A549 (cell line): Measurements from ENCODE around the gene RGPD4. TPM values are rescaled to one million over a fixed set of nuclear protein-coding genes. Genes with fewer than 3 reads are reported as not detected.

Experiments used
- ATAC-seq, 2 experiments: fragments of 200-7000 bp in 1 of 2; fragments of >200 bp in 1 of 2; cut with Nextera tagmentation in 1 of 2; cut with Tn5 transposase in 1 of 2; 3 replicates each; pipeline versions ENCODE4 v1.8.0 to v1.9.1; 2018 to 2020; ENCODE audit warnings: mild to moderate bottlenecking in 1 of 2, moderate library complexity in 1 of 2
- CTCF ChIA-PET: fragments of 300-600 bp; sonication (Branson Sonifier 250); formaldehyde crosslinking; extraction: SDS; loops from one replicate; lab custom pipeline; 2021; ENCODE audit warnings: antibody characterized with exemption, inconsistent platforms; lab: Yijun Ruan, JAX
- POLR2A ChIA-PET: fragments of 350-600 bp; formaldehyde crosslinking; extraction: SDS; loops from one replicate; lab custom pipeline; 2021; ENCODE audit warnings: antibody characterized with exemption, inconsistent platforms; lab: Yijun Ruan, JAX
- DNase-seq, 2 experiments: peaks; one replicate each; pipeline versions ENCODE4 v3.0.0 to v3.0.0-alpha.2; 2011 to 2016; ENCODE audit warnings: low read depth in 1 of 2, low spot score in 1 of 2
- FAIRE-seq: peaks from 2 replicates; lab custom pipeline; 2011; peaks lifted over from hg19 to GRCh38; lab: Jason Lieb, UNC
- H3K27ac ChIP-seq, 2 experiments: fragments of >200 bp; sonication (Bioruptor Twin); formaldehyde crosslinking; 3 replicates each; pipeline ENCODE4 v1.5.1; 2016 to 2017
- H3K4me1 ChIP-seq: fragments of >200 bp; sonication (Bioruptor Twin); formaldehyde crosslinking; 3 replicates; pipeline ENCODE4 v1.6.1; 2016
- H3K4me2 ChIP-seq: fragments of >200 bp; sonication (Bioruptor Twin); formaldehyde crosslinking; 3 replicates; pipeline ENCODE4 v1.6.1; 2016
- H3K4me3 ChIP-seq: fragments of >200 bp; sonication (Bioruptor Twin); formaldehyde crosslinking; 3 replicates; pipeline ENCODE4 v1.5.1; 2016
- H3K9me3 ChIP-seq: fragments of >200 bp; sonication (Bioruptor Twin); formaldehyde crosslinking; 3 replicates; pipeline ENCODE4 v1.6.1; 2016
- CBX2 ChIP-seq: fragments of 200-600 bp; sonication (generic); IDR thresholded peaks from 2 replicates; pipeline ENCODE4 v1.6.1; 2016; ENCODE audit warnings: low read depth, mild to moderate bottlenecking, borderline replicate concordance
- CHD2 ChIP-seq: fragments of 150-350 bp; IDR thresholded peaks from 2 replicates; pipeline ENCODE4 v1.6.1; 2014; ENCODE audit warnings: low read length; ENCODE audit not compliant: partially characterized antibody
- EHF ChIP-seq: fragments of 250-450 bp; sonication (Bioruptor Pico); IDR thresholded peaks from 2 replicates; pipeline ENCODE4 v1.5.0; 2020; ENCODE audit warnings: mild to moderate bottlenecking
- EHMT2 ChIP-seq: fragments of 200-600 bp; sonication (generic); IDR thresholded peaks from 2 replicates; pipeline ENCODE4 v1.6.1; 2016; ENCODE audit warnings: antibody characterized with exemption, low read depth, mild to moderate bottlenecking, moderate library complexity
- FOSL2 ChIP-seq, 2 experiments: fragments of 450-650 bp in 1 of 2; fragments of >200 bp in 1 of 2; sonication (Bioruptor Twin) in 1 of 2; formaldehyde crosslinking; IDR thresholded peaks; 2 replicates each; pipeline versions ENCODE4 v1.5.0 to v1.6.1; 2016 to 2020; ENCODE audit warnings: mild to moderate bottlenecking in 1 of 2, moderate library complexity in 1 of 2
- FOXS1 ChIP-seq: fragments of 250-450 bp; sonication (Bioruptor Pico); IDR thresholded peaks from 2 replicates; pipeline ENCODE4 v1.5.0; 2020; ENCODE audit warnings: mild to moderate bottlenecking, moderate library complexity
- GATA3 ChIP-seq: IDR thresholded peaks from 2 replicates; pipeline ENCODE4 v1.6.1; 2012; ENCODE audit warnings: borderline replicate concordance
- HDAC2 ChIP-seq: fragments of 200-600 bp; sonication (generic); IDR thresholded peaks from 2 replicates; pipeline ENCODE4 v1.6.1; 2016
- HOXA7 ChIP-seq: fragments of 250-450 bp; sonication (Bioruptor Pico); IDR thresholded peaks from 2 replicates; pipeline ENCODE4 v1.5.0; 2020; ENCODE audit warnings: mild to moderate bottlenecking, moderate library complexity
- JUN ChIP-seq, 2 experiments: fragments of >200 bp; sonication (Bioruptor Twin); formaldehyde crosslinking; IDR thresholded peaks; 2 replicates in 1 of 2; 3 replicates in 1 of 2; pipeline ENCODE4 v1.6.1; 2016 to 2017
- JUNB ChIP-seq: fragments of >200 bp; sonication (Bioruptor Twin); formaldehyde crosslinking; IDR thresholded peaks from 2 replicates; pipeline ENCODE4 v1.6.1; 2016
- KDM1A ChIP-seq: fragments of 200-600 bp; sonication (generic); IDR thresholded peaks from 2 replicates; pipeline ENCODE4 v1.6.1; 2016; ENCODE audit warnings: low read depth, mild to moderate bottlenecking
- KDM5A ChIP-seq: fragments of 200-600 bp; sonication (generic); IDR thresholded peaks from 2 replicates; pipeline ENCODE4 v1.6.1; 2016; ENCODE audit warnings: antibody characterized with exemption, mild to moderate bottlenecking
- MAX ChIP-seq: IDR thresholded peaks from 2 replicates; pipeline ENCODE4 v1.6.1; 2012
- NFE2L2 ChIP-seq: fragments of 150-350 bp; conservative IDR thresholded peaks from 2 replicates; pipeline ENCODE4 v1.6.1; 2014; ENCODE audit warnings: low read length
- NR3C1 ChIP-seq: fragments of >200 bp; sonication (Bioruptor Twin); formaldehyde crosslinking; IDR thresholded peaks from 3 replicates; pipeline ENCODE4 v1.6.1; 2017
- POLR2A ChIP-seq: IDR thresholded peaks from 2 replicates; pipeline ENCODE4 v1.6.1; 2012; ENCODE audit warnings: mild to moderate bottlenecking, low read length
- POLR2AphosphoS2 ChIP-seq: conservative IDR thresholded peaks from 2 replicates; pipeline ENCODE4 v1.6.1; 2012; ENCODE audit warnings: low read length, improper control_type of control experiment, inconsistent platforms
- RFX5 ChIP-seq: fragments of 450-650 bp; IDR thresholded peaks from 2 replicates; pipeline ENCODE4 v1.7.1; 2014; ENCODE audit warnings: antibody characterized with exemption, mild to moderate bottlenecking, moderate library complexity
- SMC3 ChIP-seq: fragments of >200 bp; sonication (Bioruptor Twin); formaldehyde crosslinking; IDR thresholded peaks from 3 replicates; pipeline ENCODE4 v1.6.1; 2018; ENCODE audit warnings: inconsistent platforms
- SREBF2 ChIP-seq: fragments of 450-650 bp; IDR thresholded peaks from 2 replicates; pipeline ENCODE4 v1.6.1; 2014; ENCODE audit warnings: mild to moderate bottlenecking, moderate library complexity
- ZC3H11A ChIP-seq: fragments of 450-650 bp; IDR thresholded peaks from 2 replicates; pipeline ENCODE4 v1.6.1; 2014; ENCODE audit warnings: antibody characterized with exemption, mild to moderate bottlenecking
- ZNF302 ChIP-seq: fragments of 250-450 bp; sonication (Bioruptor Pico); IDR thresholded peaks from 2 replicates; pipeline ENCODE4 v1.9.0; 2021; ENCODE audit warnings: inconsistent platforms, mild to moderate bottlenecking, moderate library complexity
- WGBS: methylation state at CpG from one replicate; pipeline ENCODE4 v1.1.6; 2017; ENCODE audit errors: missing lambda C conversion rate; 5-methylcytosine and 5-hydroxymethylcytosine counted together
- polyA plus RNA-seq, 4 experiments: library from polyadenylated mRNA; depleted of rRNA in 3 of 4; stranded (reverse); fragments of >200 nt; fragmentation: RNase III in 1 of 4; extraction: RNeasy Plus Mini Kit Qiagen cat#74134 plus additional on column Dnase treatment in 1 of 4; gene quantifications; 2 replicates in 3 of 4; 3 replicates in 1 of 4; pipeline ENCODE4 v1.2.3, GENCODE V29; 2011 to 2017
- TF ChIP-seq, protein P1 (sequence below): fragments of 250-450 bp; sonication (Bioruptor Pico); IDR thresholded peaks from 2 replicates; pipeline ENCODE4 v1.5.0; 2020; ENCODE audit warnings: low read depth, mild to moderate bottlenecking, moderate library complexity
- TF ChIP-seq, protein P2 (sequence below): fragments of >200 bp; sonication (Bioruptor Twin); formaldehyde crosslinking; IDR thresholded peaks from 3 replicates; pipeline ENCODE4 v1.6.1; 2016
- TF ChIP-seq, protein P3 (sequence below): fragments of >200 bp; sonication (Bioruptor Twin); formaldehyde crosslinking; IDR thresholded peaks from 2 replicates; pipeline ENCODE4 v1.6.1; 2016

Gene RGPD4
- polyA plus RNA-seq, 2 of the 4 experiments (the other 2 are of a cell fraction), result 0.01 to 0.09 TPM

- H3K27ac ChIP-seq, result no peak overlapping the region
- H3K4me2 ChIP-seq, result no peak overlapping the region
- ChIA-PET CTCF (interaction anchor here (1.1 kb wide), 1 partner anchor 11 kb away, joined by 4 read pairs; no protein-coding TSS in a partner anchor), POLR2A (interaction anchor here (0.6 kb wide), 1 partner anchor 1187 kb away, joined by 4 read pairs; no protein-coding TSS in a partner anchor)
- TF ChIP-seq, protein P1, sequence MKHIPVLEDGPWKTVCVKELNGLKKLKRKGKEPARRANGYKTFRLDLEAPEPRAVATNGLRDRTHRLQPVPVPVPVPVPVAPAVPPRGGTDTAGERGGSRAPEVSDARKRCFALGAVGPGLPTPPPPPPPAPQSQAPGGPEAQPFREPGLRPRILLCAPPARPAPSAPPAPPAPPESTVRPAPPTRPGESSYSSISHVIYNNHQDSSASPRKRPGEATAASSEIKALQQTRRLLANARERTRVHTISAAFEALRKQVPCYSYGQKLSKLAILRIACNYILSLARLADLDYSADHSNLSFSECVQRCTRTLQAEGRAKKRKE (CRISPR knock-in tag), result no peak
- TF ChIP-seq, protein P2, sequence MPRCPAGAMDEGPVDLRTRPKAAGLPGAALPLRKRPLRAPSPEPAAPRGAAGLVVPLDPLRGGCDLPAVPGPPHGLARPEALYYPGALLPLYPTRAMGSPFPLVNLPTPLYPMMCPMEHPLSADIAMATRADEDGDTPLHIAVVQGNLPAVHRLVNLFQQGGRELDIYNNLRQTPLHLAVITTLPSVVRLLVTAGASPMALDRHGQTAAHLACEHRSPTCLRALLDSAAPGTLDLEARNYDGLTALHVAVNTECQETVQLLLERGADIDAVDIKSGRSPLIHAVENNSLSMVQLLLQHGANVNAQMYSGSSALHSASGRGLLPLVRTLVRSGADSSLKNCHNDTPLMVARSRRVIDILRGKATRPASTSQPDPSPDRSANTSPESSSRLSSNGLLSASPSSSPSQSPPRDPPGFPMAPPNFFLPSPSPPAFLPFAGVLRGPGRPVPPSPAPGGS, result no peak
- TF ChIP-seq SMC3 (no peak), CHD2 (no peak), KDM5A (no peak), JUNB (no peak), SREBF2 (no peak), EHMT2 (no peak), POLR2AphosphoS2 (no peak), POLR2A (no peak), HOXA7 (CRISPR knock-in tag) (no peak), NR3C1 (no peak), ZNF302 (no peak), GATA3 (no peak), EHF (CRISPR knock-in tag) (no peak), FOSL2 (IDR thresholded peaks at IDR 0.05) (no peak), FOSL2 (CRISPR knock-in tag; IDR thresholded peaks at IDR 0.05) (no peak)
- TF ChIP-seq, protein P3, sequence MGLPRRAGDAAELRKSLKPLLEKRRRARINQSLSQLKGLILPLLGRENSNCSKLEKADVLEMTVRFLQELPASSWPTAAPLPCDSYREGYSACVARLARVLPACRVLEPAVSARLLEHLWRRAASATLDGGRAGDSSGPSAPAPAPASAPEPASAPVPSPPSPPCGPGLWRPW, result no peak
- WGBS, result 54% methylated on average over 4 of the region's 4 CpGs
- no peaks in the 10 kb centered on the region for H3K9me3 ChIP-seq
- no peak for ATAC-seq
- no peaks in the 10 kb centered on the region for H3K4me1 ChIP-seq
- no peak for FAIRE-seq
- no peak for DNase-seq
- no peak overlapping the region for H3K4me3 ChIP-seq
Measured at GRCh38 chr2:107822302-107822701, 4.4 kb upstream of the RGPD4 start.

- no peak overlapping the region for H3K27ac ChIP-seq
- POLR2A ChIA-PET, result no interaction called here
- ATAC-seq (no peak), FAIRE-seq (no peak), DNase-seq (no peak)
- WGBS, result 52% methylated on average over 2 of the region's 2 CpGs
- H3K4me3 ChIP-seq, result no peak overlapping the region
- H3K9me3 ChIP-seq, result no peaks in the 10 kb centered on the region
- no peaks in the 10 kb centered on the region for H3K4me1 ChIP-seq
- no peak for TF ChIP-seq HDAC2
- TF ChIP-seq MAX, result no peak
- TF ChIP-seq CBX2, result no peak
- TF ChIP-seq, protein P3, result no peak
- TF ChIP-seq FOXS1 (CRISPR knock-in tag), result no peak
- TF ChIP-seq KDM1A, result no peak
- no peak for TF ChIP-seq NFE2L2
- TF ChIP-seq SREBF2, result no peak
- TF ChIP-seq JUNB, result no peak
- no peak for TF ChIP-seq JUN (IDR thresholded peaks at IDR 0.05)
- no peak for TF ChIP-seq SMC3
- no peak for TF ChIP-seq EHMT2
- TF ChIP-seq ZC3H11A, result no peak
- TF ChIP-seq RFX5, result no peak
- H3K4me2 ChIP-seq, result no peak overlapping the region
- CTCF ChIA-PET, result no interaction called here
Measured at GRCh38 chr2:107824451-107825205, 2.1 kb upstream of the RGPD4 start.
